HuH-7.5 (cell line): Measurements from ENCODE around the gene ZRANB3.
"Not testable (repeated sequence)": the region's sequence is repeated elsewhere in the genome, so short reads cannot be mapped to it uniquely, and the experiment has no call there.

Experiments used
- DNase-seq: peaks from one replicate; pipeline ENCODE4 v3.0.0; 2011; ENCODE audit warnings: low spot score

Gene ZRANB3

DNA sequence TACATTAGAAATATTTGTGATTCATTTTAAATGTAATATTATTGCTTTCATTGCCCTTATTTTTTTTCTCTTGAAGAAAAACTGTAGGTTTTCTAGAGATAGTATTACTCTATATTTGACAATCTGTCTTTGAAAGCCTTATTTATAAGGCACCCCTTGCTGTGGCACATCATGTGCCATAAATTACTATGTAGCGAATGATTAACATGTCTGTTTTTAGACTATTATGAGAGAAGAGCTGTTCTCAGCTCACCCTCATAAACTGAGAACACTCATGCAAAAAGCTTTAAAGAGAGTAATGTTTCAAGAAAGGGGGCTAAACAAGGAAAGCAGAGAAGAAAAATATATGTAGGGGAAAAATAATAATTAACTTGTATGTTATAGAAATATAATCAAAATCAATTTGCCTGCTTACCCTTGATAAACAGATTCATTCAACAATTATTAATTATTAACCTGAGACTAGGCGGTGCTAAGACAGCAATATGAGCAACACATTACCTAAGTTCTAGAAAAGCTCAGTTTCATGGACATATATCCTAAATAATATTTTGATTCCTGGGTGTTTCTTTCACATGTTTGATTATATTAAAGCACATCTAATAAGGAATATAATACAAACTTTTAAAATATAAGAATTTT, 409.9 kb downstream of the ZRANB3 start:
- DNase-seq, result no peak

DNA sequence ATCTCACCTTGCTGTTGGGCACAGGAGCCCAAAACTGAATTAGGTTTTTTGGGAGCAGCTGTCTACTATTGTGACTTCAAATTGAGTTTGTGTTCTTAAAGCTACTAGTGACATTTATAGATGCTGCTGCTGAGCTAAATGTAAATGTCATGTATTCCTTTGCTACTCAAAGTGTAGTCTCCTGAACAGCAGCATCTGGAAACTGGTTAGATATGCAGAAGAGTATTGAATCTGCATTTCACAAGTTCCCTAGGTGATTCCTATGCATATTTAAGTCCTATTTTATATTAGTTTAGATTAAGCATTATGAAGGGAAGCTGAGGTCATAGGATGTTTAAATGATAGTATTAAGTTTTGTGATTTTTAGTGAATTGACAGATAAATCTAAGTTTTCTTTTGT, 411.4 kb downstream of the ZRANB3 start:
- no peak for DNase-seq

DNA sequence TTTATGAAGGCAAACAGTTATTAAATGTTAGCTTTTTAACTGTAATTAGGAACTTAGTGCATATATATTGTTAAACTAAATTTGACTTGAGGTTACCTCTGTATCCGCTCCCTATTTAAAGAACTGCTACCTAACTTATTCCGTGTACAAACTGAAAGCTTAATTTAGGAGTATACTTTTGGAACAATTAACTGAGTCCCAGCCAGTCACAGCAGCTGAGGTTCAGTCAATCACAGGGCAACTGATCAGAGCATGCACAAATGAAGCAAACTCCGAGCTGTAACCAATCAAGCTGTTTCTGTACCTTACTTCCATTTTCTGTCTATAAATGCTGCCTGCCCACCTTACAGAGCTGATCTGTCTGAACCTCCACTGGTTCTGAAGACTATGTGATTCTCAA, 417.7 kb downstream of the ZRANB3 start:
- DNase-seq, result no peak

DNA sequence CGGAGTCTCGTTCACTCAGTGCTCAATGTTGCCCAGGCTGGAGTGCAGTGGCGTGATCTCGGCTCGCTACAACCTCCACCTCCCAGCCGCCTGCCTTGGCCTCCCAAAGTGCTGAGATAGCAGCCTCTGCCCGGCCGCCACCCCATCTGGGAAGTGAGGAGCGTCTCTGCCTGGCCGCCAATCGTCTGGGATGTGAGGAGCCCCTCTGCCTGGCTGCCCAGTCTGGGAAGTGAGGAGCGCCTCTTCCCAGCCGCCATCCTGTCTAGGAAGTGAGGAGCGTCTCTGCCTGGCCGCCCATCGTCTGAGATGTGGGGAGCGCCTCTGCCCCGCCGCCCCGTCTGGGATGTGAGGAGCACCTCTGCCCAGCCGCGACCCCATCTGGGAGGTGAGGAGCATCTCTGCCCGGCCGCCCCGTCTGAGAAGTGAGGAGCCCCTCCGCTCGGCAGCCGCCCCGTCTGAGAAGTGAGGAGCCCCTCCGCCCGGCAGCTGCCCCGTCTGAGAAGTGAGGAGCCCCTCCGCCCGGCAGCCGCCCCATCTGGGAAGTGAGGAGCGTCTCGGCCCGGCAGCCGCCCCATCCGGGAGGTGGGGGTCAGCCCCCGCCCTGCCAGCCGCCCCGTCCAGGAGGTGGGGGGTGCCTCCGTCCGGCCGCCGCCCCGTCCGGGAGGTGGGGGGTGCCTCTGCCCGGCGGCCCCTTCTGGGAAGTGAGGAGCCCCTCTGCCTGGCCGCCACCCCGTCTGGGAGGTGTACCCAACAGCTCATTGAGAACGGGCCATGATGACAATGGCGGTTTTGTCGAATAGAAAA, 425.3 kb downstream of the ZRANB3 start:
- DNase-seq, result not testable (repeated sequence)

DNA sequence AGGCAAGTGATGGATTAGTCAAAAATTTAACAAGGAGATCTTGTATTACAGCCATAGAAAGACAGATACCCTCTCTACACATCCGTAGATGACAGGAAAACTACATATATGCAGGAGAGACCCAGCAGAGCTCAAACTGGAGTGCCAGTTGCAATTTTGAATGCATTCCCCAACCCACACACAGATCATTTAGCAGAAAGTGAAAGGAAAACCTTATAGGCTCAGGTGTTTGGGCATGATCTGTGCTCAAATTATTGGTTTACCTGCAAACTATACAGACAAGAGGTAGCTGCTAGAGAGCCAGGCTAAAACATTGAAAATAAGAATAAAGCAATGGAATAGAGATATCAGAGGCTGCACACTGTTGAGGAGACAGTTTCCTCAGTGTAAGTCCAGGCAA, 427.2 kb downstream of the ZRANB3 start:
- DNase-seq, result no peak

DNA sequence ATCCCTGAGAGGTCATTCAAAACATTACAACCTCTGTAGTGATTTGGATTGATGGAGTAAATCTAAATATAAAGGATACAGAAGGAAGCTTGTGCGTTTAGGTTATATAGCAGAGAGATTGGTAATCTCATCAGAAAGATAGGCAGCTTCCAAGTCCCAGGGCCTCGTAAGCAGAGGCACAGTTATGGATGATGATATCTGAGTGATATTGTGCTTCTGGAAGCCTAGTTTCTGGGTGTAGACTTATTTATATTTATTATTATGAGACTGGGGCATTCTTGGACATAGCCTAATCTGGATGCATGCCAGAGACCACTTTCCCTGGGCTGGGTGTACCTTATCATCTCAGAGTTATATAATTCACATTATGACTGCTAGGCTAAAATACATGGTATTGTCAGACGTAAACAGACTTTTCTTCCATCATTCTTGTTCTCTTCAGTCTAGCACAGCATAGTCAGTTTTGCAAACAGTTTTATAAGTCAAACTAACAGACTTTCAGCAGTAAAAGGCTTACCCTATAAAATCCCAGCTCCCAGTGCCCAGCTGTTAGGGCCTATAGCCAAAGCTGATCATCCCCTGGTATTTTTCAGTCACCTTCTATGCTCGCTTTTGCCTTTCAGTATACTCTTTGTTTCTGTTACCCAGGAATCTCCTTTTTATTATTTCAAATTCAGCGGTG, 431.1 kb downstream of the ZRANB3 start:
- DNase-seq, result no peak

DNA sequence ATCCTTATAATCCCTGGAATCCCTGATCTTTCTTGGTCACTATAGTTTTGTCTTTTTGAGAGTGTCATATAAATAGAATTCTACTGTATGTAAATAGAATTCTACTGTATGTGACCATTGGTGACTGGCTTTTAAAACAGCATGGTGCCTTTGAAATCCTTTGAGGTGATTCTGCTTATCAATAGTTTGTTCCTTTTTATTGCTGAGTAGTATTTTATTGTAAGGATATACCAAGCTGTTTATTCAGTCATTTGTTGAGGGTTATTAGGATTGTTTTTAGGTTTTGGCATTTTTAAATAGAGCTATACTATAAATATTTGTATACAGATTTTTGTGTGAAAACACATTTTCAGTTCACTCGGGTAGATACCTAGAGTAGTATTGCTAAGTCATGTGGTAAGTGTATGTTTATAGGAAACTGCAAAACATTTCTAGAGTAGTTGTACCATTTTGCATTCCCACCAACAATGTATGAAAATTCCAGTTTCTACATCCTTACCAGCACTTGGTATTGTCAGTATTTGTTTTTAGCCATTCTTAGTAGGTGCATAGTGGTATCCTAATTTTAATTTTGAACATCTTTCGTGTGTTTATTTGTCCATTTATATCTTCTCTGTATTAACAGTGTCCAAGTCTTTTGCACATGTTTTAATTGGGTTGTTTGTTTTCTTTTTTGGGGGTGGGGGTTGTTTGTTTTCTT, 433.3 kb downstream of the ZRANB3 start:
- no peak for DNase-seq

DNA sequence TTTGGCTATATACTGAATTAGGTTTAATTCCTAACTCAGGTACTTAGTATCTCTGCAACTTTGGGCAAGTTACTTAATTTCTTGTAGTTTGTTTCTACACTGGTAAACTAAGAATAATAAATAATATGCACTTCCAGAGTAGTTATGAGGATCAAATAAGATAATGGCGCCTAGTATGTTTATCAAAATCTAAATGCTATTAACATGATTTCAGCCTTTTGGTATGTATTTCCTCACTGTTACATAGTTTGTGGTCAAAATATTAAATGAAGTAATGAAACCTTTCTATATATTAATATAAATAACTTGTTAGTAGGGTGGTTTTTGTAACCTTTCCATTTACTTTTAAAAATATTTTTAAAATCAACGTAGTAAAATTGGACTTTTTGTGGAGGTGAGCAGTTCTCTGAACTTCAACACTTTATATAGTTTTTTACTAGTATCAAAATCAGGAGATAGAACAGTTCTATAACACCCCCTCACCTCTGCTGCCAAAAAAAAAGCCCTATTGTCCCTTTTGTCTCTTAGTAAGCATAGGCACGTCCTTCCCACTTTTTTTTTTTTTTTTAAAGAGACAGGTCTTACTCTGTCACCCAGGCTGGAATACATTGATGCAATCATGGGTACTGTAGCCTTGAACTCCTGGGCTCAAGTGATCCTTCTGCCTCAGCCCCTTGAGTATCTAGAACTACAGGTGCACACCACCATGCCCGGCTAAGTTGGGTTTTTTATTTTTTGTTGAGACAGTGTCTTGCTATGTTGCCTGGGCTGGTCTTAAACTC, 434.2 kb downstream of the ZRANB3 start:
- no peak for DNase-seq

DNA sequence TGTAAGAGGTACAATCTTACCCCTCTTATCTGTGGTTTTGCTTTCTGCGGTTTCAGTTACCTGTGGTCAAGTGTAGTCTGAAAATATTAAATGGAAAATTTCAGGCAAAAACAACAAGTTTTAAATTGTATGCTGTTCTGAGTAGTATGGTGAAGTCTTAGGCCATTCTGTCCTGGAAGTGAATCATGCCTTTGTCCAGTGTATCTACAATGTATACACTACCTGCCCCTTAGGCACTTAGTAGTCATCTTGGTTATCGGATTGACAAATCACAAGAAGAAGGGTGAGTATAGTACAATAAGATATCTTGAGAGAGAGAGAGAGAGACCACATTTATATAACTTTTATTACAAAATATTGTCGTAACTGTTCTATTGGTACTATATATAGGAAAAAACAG, 435.4 kb downstream of the ZRANB3 start:
- no peak for DNase-seq

DNA sequence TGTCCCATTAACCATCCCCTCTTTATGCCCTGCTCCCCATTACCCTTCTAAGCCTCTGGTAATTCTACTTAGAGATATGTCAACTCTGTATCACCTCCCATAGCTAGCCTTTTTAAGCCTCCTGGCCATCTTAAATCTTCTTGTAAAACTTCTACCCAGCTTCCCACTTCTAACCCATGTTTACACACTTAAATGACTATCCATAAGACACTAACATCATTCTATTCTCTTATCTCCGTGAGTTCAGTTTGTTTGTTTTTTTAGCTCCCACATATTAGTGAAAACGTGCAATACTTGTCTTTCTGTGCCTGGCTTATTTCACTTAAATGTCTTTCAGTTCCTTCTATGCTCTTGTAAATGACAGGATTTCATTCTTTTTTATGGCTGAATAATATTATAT, 436.5 kb downstream of the ZRANB3 start:
- DNase-seq, result no peak

DNA sequence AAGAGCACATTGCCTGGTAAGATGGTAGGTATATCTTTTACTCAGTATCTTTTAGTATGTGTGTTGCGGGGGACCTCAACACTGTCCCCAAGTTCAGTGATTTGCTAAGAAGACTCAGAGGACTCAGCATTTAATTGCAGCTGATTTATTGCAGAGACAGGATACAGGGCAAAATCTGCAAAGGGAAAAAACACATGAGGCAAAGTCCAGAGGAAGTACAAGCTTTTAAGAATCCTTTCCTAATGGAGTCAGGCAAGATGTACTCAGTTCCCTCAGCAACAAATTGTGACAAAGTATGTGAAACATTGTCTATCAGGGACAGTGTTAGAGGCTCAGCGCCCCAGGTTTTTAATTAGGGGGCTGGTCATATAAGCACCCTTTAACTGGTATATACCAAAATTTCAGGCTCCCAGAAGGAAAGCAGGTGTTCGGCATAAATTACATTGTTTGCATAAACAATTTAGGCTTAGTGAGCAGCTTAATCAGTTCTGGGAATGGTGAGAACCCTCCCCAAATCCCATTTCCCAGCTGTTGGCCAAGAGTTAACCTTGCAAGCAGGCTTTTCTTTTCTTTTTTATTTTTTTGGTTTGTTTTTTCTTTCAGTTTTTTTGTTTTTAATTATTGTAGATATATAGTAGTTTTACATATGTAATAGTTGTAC, 437.2 kb downstream of the ZRANB3 start:
- no peak for DNase-seq

DNA sequence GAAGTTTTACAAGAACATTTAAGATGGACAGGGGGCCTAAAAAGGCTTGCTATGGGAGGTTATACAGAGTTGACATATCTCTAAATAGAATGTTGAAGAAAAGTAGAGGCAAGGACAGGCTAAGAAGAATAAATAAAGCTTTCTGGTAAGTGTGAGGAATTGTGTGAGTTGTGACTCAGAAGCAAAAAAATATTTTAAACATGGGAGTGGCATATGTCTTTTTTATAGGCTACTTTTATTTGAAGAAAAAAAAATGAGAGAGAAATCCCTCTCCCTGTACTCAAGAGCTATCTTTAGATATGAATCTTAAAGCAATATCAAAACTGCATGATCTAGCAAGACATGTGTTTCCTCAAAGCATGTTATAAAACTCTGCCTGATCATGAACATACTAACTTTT, 437.8 kb downstream of the ZRANB3 start:
- no peak for DNase-seq

DNA sequence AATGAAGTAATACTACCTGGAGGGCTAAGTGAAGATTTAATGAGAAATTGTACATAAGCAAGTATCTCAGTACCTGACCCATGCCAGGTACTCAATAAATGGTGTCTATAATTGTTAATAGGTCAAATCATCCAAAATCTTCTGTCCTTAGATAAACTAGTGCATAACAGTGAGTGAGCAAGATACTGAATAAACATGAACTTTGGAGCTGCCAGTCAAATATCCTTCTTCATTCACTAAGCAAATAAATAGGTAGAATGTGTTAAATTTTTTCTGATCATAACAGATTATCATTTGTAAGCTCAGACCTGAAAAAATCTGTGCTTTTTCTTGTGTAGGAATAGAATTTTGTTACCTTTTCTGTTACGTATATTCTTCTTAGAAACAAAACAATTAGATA, 439.3 kb downstream of the ZRANB3 start:
- peak; percentile 23 for DNase-seq

DNA sequence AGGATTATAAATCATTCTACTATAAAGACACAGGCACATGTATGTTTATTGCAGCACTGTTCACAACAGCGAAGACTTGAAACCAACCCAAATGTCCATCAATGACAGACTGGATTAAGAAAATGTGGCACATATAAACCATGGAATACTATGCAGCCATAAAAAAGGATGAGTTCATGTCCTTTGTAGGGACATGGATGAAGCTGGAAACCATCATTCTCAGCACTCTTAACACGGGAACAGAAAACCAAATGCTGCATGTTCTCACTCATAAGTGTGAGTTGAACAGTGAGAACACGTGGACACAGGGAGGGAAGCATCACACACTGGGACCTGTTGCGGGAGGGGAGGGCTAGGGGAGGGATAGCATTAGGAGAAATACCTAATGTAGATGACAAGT, 441.4 kb downstream of the ZRANB3 start:
- DNase-seq, result not testable (repeated sequence)
